ENCODE measurements around the gene FLOT1.
"Not testable (repeated sequence)": the region's sequence is repeated elsewhere in the genome, so short reads cannot be mapped to it uniquely, and the experiment has no call there.

The FLOT1 gene

DNA sequence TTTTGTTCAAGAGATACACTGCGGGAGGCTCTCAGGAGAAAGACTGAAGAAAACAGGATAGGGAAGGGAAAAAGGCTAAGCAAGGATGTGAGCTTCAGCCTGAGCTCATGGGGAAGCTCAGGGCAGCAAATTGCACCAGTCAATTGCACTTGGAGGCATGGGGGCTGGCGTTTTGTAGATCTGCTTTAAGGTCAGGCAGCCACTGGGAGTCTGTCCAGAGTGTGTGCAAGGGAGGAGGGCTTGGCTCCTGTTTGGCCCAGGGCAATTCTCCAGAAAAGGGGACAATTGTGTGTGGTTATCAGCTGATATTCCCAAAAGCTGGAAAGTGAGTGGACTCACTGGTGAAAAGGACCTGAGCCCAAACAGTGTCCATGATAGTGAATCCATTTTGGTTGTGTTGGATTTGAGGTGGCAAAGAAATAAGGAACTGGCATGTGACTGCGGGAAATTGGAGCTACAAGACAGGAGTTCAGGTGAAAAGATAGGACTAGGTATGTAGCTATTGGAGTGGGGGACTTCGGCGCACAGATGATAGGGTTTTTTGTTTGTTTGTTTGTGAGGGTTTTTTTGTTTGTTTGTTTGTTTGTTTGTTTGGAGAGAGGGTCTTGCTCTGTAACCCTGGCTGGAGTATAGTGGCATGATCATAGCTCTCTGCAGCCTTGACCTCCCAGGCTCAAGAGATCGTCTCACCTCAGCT, 24.1 kb upstream of the FLOT1 start:
- no peak for DNase-seq

DNA sequence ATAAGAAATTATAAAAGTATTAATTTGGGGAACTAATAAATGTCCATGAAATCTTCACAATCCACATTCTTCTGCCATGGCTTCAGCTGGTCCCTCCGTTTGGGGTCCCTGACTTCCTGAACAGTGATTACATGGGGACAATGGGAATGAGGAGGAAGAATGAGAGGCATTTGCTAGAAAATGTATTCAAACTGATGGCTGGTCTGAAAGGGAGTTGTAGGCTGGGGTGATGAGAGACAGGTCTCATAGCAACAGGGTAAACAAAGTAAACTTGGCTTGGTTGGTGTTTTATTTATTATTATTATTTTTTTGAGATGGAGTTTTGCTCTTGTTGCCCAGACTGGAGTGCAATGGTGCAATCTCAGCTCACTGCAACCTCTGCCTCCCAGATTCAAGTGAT, 23.0 kb upstream of the FLOT1 start:
- not testable (repeated sequence) for DNase-seq

GRCh38 chr6:30764490-30765043, 22.1 kb upstream of the FLOT1 start:
- not testable (repeated sequence) for DNase-seq

DNA sequence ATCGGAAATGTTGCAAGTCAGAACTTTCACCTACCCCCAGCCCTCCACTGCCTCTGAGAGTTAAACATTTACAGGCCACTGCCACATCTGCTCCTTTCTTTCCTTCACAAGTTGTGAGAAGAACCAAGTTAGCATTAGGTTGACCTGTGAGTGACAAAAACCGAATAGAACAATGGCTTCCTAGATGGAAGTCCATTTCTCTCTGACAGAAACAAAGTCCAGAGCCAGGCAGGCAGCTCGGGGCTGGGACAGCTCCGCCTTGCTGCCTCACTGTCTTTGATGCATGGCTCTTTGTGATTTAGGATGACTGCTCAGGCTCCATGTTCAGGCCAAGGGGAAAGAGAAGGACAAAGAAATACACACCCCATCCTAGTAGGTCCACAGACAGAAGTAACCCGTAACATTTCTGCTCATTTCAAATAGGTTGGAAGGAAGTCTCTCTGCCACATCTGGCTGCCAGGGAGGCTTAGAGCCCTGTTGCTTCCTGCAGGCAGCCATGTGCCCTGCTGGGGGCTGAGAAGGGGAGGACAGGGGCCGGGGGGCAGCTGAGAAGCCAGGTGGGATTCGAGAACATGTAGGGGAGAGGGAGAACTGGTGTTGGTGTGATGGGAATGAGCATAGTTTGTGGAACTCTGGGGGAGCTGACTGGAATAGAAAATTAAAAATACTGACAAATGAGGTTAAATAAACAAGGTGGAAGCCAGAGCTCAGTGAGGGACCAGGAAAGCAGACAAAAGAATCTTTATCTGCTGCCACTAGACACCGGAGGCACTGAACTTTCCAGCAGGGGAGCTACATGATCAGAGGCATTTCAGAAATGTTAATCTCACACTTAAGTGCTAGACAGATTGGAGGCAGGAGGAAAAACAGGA, 21.4 kb upstream of the FLOT1 start:
- no peak for DNase-seq

GRCh38 chr6:30763155-30763617, 20.7 kb upstream of the FLOT1 start:
- no peak for DNase-seq

GRCh38 chr6:30761791-30762429, 19.4 kb upstream of the FLOT1 start:
- no peak for DNase-seq

DNA sequence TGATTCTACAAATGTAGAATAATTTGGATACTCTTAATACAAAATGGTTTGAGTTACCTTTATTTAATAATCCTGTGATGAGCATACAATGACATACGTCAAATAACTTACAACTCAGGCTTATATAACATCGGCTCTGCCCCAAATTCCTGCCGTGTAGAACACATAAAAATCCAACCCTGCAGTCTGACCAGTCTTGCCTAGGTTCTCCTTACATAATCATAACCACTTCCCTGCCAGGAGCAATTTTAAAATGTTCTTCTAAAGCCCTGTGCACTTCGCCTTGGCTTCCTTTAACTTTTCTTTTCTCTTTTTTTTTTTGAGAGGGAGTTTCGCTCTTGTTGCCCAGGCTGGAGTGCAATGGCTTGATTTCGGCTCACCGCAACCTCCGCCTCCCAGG, 18.1 kb upstream of the FLOT1 start:
- no peak for DNase-seq

GRCh38 chr6:30759575-30760239, 17.2 kb upstream of the FLOT1 start:
- no peak for DNase-seq

GRCh38 chr6:30757261-30757904, 14.9 kb upstream of the FLOT1 start:
- no peak for DNase-seq

DNA sequence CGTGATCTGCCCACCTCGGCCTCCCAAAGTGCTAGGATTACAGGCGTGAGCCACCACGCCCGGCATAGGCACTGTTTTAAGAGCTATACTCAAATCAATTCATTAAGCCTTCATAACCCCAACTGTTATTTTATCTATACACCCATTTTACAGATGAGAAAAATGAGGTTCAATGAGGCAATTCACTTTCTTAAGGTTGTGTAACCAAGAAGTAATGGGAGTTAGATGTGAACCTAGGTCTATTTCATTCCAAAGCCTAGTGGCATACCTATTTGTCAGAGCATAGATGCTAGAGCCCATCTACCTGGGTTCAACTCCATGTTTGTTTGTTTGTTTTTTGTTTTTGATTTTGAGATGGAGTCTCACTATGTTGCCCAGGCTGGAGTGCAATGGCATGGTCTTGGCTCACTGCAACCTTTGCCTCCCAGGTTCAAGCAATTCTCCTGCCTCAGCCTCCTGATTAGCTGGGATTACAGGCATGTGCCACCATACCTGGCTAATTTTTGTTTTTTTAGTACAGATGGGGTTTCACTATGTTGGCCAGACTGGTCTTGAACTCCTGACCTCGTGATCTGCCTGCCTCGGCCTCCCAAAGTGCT, 14.0 kb upstream of the FLOT1 start:
- DNase-seq, result not testable (repeated sequence)

- DNase-seq, result no peak
Measured at GRCh38 chr6:30754631-30755030, 12.1 kb upstream of the FLOT1 start.

GRCh38 chr6:30752157-30752927, 9.9 kb upstream of the FLOT1 start:
- DNase-seq, result peak; percentile 83

DNA sequence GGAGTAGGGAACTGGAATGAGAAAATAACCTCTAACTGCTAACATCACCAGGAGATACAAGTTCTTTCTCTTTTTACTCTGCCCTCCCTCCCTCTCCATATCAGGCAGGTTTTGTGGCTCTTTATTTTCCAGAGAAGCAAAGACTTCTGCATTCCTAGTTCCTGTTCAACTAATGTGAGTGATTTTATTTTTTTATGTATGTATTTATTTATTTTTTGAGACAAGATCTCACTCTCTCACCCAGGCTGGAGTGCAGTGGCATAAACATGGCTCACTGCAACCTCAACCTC, 7.8 kb upstream of the FLOT1 start:
- no peak for DNase-seq

- no peak for DNase-seq
Measured at GRCh38 chr6:30749554-30750378, 7.3 kb upstream of the FLOT1 start.

GRCh38 chr6:30748851-30749540, 6.5 kb upstream of the FLOT1 start:
- DNase-seq, result no peak

GRCh38 chr6:30747902-30748769, 5.6 kb upstream of the FLOT1 start:
- no peak for DNase-seq

GRCh38 chr6:30747300-30747687, 4.8 kb upstream of the FLOT1 start:
- no peak for DNase-seq

DNA sequence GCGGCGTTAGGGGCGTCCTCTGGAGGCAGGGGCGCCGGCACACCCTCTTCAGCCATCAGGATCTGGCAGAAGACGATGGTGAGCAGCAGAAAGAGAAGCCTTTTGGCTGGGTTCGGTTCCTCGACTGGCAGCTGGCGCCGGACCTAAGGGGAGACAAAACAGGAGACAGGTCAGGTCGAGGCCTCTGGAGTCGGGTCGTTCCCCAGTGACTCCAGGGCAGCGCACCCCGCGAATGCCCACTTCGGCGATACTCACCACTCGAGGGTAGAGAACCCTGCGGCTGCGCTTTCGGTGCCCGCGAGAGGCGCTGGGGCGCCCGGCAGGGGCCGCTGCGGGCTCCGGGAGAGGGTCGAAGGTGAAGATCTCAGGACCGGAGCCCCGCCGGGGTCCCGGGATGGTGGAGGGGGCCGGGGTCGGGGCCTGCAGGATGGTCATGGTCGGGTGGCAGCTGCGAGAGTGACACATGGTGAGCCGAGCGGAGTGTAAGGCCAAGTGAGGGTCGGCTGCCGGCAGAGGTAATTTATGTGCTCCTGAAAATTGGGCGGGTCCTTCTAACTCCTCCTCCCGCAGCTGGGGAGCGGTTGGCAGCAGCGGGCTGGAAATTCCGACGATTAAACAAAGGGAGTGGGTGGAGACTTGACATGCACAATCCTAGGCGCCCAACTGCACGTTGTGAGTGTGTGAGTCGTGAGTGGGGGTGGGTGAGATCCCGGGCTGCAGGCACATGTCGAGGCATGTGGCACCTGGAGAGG, 1.7 kb upstream of the FLOT1 start, which contains the start of gene IER3:
Gene IER3, minus strand, starts transcription at position 494 of the 752 bp plus-strand sequence. Its CDS starts 29 bp downstream, at position 465.
- DNase-seq, result peak; percentile 78
